H1 (cell line): ENCODE results near the gene NKAIN4. TPM values are rescaled to one million over a fixed set of nuclear protein-coding genes. Genes with fewer than 3 reads are reported as not detected.

Experiments used
- BCL11A ChIP-seq, 2 experiments: IDR thresholded peaks; one replicate each; pipeline ENCODE4 v1.6.1; 2011; ENCODE audit warnings: low read depth in 2 of 2, low read length in 2 of 2, mild to moderate bottlenecking in 2 of 2
- CREB1 ChIP-seq: IDR thresholded peaks from 2 replicates; pipeline ENCODE4 v1.6.1; 2012; ENCODE audit warnings: inconsistent platforms
- FOSL1 ChIP-seq: IDR thresholded peaks from 2 replicates; pipeline ENCODE4 v1.6.1; 2011; ENCODE audit warnings: mild to moderate bottlenecking, low read depth, low read length, moderate library complexity; ENCODE audit not compliant: insufficient read depth
- GABPA ChIP-seq: IDR thresholded peaks from 2 replicates; pipeline ENCODE4 v1.6.1; 2011; ENCODE audit warnings: mild to moderate bottlenecking, low read length, moderate library complexity, borderline replicate concordance; ENCODE audit not compliant: insufficient read depth
- HDAC6 ChIP-seq: IDR thresholded peaks from one replicate; pipeline ENCODE4 v1.7.1; 2012; ENCODE audit warnings: low read depth, mild to moderate bottlenecking, inconsistent platforms, low read length, moderate library complexity
- JUND ChIP-seq: IDR thresholded peaks from 2 replicates; pipeline ENCODE4 v1.6.1; 2011; ENCODE audit warnings: mild to moderate bottlenecking, improper control_type of control experiment, low read length
- NANOG ChIP-seq: IDR thresholded peaks from 2 replicates; pipeline ENCODE4 v1.6.1; 2011; ENCODE audit warnings: low read length, low read depth, mild to moderate bottlenecking, inconsistent platforms; ENCODE audit not compliant: insufficient read depth, poor library complexity, severe bottlenecking
- PHF8 ChIP-seq: fragments of 200-600 bp; sonication (generic); conservative IDR thresholded peaks from 2 replicates; pipeline ENCODE4 v1.7.1; 2012; ENCODE audit warnings: low read depth, mild to moderate bottlenecking, inconsistent platforms, low read length, moderate library complexity
- POU5F1 ChIP-seq: IDR thresholded peaks from 2 replicates; pipeline ENCODE4 v1.6.1; 2011; ENCODE audit warnings: low read depth, mild to moderate bottlenecking, low read length, moderate library complexity
- polyA plus RNA-seq, 7 experiments: library from polyadenylated mRNA; depleted of rRNA in 3 of 7; stranded (reverse) in 5 of 7; unstranded in 2 of 7; fragments of >200 nt in 5 of 7; fragments of 200-250 nt in 2 of 7; gene quantifications; 1 replicate in 5 of 7; 2 replicates in 1 of 7; 4 replicates in 1 of 7; pipeline versions ENCODE4 v1.2.1 to v1.2.3, GENCODE V29; 2011 to 2013; ENCODE audit warnings: missing spikeins in 2 of 7, mixed read lengths in 2 of 7
- total RNA-seq: library from RNA; stranded (reverse); fragmentation: NEBNext Ultra II Directional; extraction: Animal tissue kit (Norgen Biotek cat#: 25700); gene quantifications from 2 replicates; pipeline ENCODE4 v1.2.1, GENCODE V29; 2021
- TF ChIP-seq, protein P1 (sequence below): fragments of 300-600 bp; sonication (generic); IDR thresholded peaks from 2 replicates; pipeline ENCODE4 v1.7.1; 2012; ENCODE audit warnings: low read length, moderate library complexity, mild to moderate bottlenecking, inconsistent platforms; ENCODE audit not compliant: insufficient replicate concordance
- TF ChIP-seq, protein P2 (sequence below): IDR thresholded peaks from 2 replicates; pipeline ENCODE4 v1.6.1; 2011; ENCODE audit warnings: low read length, improper control_type of control experiment

NKAIN4 gene
- total and polyA plus RNA-seq, 2 of the 8 experiments (the other 6 are each of a cell fraction or from before 2014, with no cell fraction given), result 6.9 to 17.0 TPM

DNA sequence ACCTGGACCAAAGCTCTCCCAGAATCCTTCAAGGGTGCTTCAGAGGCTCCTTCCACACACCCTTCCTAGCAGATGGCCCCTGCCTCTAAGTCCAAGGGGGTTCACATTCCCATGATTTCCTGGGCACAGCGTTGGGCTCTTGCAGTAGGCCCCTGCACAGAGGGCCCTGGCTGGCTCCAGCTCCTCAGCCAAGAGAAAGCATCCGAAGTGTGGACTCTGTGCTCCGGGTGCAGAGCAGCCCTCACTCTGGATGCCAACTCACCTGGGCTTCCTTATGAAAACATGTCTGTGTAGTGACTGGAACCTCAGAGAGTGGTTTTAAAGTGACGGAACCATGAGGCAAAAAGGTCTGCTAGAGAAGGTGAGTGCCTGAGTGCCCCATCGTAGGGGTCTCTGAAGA, 49.9 kb downstream of the NKAIN4 start (continued):
- TF ChIP-seq, protein P1, sequence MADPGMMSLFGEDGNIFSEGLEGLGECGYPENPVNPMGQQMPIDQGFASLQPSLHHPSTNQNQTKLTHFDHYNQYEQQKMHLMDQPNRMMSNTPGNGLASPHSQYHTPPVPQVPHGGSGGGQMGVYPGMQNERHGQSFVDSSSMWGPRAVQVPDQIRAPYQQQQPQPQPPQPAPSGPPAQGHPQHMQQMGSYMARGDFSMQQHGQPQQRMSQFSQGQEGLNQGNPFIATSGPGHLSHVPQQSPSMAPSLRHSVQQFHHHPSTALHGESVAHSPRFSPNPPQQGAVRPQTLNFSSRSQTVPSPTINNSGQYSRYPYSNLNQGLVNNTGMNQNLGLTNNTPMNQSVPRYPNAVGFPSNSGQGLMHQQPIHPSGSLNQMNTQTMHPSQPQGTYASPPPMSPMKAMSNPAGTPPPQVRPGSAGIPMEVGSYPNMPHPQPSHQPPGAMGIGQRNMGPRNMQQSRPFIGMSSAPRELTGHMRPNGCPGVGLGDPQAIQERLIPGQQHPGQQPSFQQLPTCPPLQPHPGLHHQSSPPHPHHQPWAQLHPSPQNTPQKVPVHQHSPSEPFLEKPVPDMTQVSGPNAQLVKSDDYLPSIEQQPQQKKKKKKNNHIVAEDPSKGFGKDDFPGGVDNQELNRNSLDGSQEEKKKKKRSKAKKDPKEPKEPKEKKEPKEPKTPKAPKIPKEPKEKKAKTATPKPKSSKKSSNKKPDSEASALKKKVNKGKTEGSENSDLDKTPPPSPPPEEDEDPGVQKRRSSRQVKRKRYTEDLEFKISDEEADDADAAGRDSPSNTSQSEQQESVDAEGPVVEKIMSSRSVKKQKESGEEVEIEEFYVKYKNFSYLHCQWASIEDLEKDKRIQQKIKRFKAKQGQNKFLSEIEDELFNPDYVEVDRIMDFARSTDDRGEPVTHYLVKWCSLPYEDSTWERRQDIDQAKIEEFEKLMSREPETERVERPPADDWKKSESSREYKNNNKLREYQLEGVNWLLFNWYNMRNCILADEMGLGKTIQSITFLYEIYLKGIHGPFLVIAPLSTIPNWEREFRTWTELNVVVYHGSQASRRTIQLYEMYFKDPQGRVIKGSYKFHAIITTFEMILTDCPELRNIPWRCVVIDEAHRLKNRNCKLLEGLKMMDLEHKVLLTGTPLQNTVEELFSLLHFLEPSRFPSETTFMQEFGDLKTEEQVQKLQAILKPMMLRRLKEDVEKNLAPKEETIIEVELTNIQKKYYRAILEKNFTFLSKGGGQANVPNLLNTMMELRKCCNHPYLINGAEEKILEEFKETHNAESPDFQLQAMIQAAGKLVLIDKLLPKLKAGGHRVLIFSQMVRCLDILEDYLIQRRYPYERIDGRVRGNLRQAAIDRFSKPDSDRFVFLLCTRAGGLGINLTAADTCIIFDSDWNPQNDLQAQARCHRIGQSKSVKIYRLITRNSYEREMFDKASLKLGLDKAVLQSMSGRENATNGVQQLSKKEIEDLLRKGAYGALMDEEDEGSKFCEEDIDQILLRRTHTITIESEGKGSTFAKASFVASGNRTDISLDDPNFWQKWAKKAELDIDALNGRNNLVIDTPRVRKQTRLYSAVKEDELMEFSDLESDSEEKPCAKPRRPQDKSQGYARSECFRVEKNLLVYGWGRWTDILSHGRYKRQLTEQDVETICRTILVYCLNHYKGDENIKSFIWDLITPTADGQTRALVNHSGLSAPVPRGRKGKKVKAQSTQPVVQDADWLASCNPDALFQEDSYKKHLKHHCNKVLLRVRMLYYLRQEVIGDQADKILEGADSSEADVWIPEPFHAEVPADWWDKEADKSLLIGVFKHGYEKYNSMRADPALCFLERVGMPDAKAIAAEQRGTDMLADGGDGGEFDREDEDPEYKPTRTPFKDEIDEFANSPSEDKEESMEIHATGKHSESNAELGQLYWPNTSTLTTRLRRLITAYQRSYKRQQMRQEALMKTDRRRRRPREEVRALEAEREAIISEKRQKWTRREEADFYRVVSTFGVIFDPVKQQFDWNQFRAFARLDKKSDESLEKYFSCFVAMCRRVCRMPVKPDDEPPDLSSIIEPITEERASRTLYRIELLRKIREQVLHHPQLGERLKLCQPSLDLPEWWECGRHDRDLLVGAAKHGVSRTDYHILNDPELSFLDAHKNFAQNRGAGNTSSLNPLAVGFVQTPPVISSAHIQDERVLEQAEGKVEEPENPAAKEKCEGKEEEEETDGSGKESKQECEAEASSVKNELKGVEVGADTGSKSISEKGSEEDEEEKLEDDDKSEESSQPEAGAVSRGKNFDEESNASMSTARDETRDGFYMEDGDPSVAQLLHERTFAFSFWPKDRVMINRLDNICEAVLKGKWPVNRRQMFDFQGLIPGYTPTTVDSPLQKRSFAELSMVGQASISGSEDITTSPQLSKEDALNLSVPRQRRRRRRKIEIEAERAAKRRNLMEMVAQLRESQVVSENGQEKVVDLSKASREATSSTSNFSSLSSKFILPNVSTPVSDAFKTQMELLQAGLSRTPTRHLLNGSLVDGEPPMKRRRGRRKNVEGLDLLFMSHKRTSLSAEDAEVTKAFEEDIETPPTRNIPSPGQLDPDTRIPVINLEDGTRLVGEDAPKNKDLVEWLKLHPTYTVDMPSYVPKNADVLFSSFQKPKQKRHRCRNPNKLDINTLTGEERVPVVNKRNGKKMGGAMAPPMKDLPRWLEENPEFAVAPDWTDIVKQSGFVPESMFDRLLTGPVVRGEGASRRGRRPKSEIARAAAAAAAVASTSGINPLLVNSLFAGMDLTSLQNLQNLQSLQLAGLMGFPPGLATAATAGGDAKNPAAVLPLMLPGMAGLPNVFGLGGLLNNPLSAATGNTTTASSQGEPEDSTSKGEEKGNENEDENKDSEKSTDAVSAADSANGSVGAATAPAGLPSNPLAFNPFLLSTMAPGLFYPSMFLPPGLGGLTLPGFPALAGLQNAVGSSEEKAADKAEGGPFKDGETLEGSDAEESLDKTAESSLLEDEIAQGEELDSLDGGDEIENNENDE, result no peak
- TF ChIP-seq POU5F1, result no peak
- no peak for TF ChIP-seq FOSL1
- no peak for TF ChIP-seq PHF8
- TF ChIP-seq JUND, result no peak
- no peak for TF ChIP-seq CREB1
- TF ChIP-seq, protein P2, sequence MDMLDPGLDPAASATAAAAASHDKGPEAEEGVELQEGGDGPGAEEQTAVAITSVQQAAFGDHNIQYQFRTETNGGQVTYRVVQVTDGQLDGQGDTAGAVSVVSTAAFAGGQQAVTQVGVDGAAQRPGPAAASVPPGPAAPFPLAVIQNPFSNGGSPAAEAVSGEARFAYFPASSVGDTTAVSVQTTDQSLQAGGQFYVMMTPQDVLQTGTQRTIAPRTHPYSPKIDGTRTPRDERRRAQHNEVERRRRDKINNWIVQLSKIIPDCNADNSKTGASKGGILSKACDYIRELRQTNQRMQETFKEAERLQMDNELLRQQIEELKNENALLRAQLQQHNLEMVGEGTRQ, result no peak
- TF ChIP-seq NANOG, result no peak
- TF ChIP-seq GABPA, result no peak
- TF ChIP-seq HDAC6, result no peak
- TF ChIP-seq BCL11A (IDR thresholded peaks at IDR 0.05; ENCODE audit: low read depth in 2 of 2, low read length in 2 of 2), result no peak
